ENCODE results near the gene VAT1L.

- TF ChIP-seq YY1 (IDR thresholded peaks at IDR 0.05; ENCODE audit: insufficient read depth, insufficient read length) (no peak), ZNF274 (IDR thresholded peaks at IDR 0.05; ENCODE audit: low read depth, low read length) (no peak)
Measured at GRCh38 chr16:77991701-77992100, 203.3 kb downstream of the VAT1L start.

Measured in NT2/D1 (cell line).